ENCODE data around the gene ZNF197. TPM values are rescaled to one million over a fixed set of nuclear protein-coding genes. Genes with fewer than 3 reads are reported as not detected.
A peak's percentile ranks its signal among the peaks of the same experiment; 100 is the strongest.
"Not testable (repeated sequence)": the region's sequence is repeated elsewhere in the genome, so short reads cannot be mapped to it uniquely, and the experiment has no call there.

The ZNF197 gene
- polyA plus RNA-seq, 1 donor from 2014 or later = 5.9 TPM

- Mint-ChIP-seq H3K36me3 (peaks cover 29% of the 10 kb centered on the region), H3K9me3 (peaks cover 12 to 47% (median 17%) of the 10 kb centered on the region in 3 donors), H3K4me3 (no peak overlapping the region), H3K4me1 (peaks cover 4 to 8% (median 5%) of the 10 kb centered on the region in 3 donors), H3K27me3 (no peaks in the 10 kb centered on the region), H3K27ac (no peak overlapping the region)
These were observed 18.2 kb downstream of the ZNF197 start for GRCh38 chr3:44643024-44643423.

DNA sequence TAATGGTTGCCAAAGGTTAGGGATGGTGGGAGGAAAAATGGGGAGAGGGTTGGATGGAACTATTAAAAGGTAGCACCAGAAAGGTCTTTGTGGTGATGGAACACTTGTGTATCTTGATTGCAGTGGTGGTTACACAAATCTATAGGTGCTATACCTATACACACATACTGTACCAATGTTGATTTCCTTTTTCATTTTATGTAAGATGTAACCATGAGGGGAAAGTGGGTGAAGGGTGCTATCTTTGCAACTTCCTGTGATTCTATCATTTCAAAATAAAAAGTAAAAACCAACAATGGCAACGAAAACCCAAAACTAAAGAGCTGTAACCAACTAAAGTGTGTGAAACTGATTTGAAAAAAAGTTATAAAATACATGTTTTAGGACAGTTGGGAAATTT lies 22.9 kb downstream of the ZNF197 start:
- Mint-ChIP-seq H3K36me3 (peaks cover 15% of the 10 kb centered on the region), H3K4me1 (peaks cover 16% of the 10 kb centered on the region in 3 donors), H3K9me3 (peaks cover 5 to 24% (median 5%) of the 10 kb centered on the region in 3 donors), H3K27me3 (no peaks in the 10 kb centered on the region), H3K4me3 (peak overlapping the region; percentile 92 to 97 (median 96)), H3K27ac (peak overlapping the region in 2 of 3 donors; percentile 83 to 90)

GRCh38 chr3:44648564-44649229 lies 23.9 kb downstream of the ZNF197 start, which contains the start of gene ZNF35:
Gene ZNF35 (plus strand): TSS chr3:44648732. CDS start chr3:44651068, 2,336 bp downstream.
- peak within 1 kb of the TSS; percentile 92 to 97 (median 96) for H3K4me3 Mint-ChIP-seq
- H3K36me3 Mint-ChIP-seq = peaks cover 18% of the 10 kb centered on the region
- peak within 1 kb of the TSS; percentile 5 to 90 (median 83) for H3K27ac Mint-ChIP-seq
- H3K27me3 Mint-ChIP-seq = no peaks in the 10 kb centered on the region
- H3K4me1 Mint-ChIP-seq = peaks cover 16% of the 10 kb centered on the region in 3 donors
- peaks cover 2 to 20% (median 3%) of the 10 kb centered on the region in 3 donors for H3K9me3 Mint-ChIP-seq

- Mint-ChIP-seq H3K27ac (no peak overlapping the region), H3K36me3 (peaks cover 22% of the 10 kb centered on the region), H3K9me3 (peaks cover 2 to 26% (median 3%) of the 10 kb centered on the region in 3 donors), H3K4me3 (peak overlapping the region in 1 of 4 donors; percentile 97), H3K27me3 (no peaks in the 10 kb centered on the region), H3K4me1 (peaks cover 16 to 18% (median 16%) of the 10 kb centered on the region in 3 donors)
These were observed 24.9 kb downstream of the ZNF197 start for GRCh38 chr3:44649709-44650108.

GRCh38 chr3:44654039-44654438 lies 29.2 kb downstream of the ZNF197 start:
- H3K36me3 Mint-ChIP-seq = peaks cover 39% of the 10 kb centered on the region
- peaks cover 4 to 9% (median 5%) of the 10 kb centered on the region in 3 donors for H3K4me1 Mint-ChIP-seq
- no peak overlapping the region for H3K4me3 Mint-ChIP-seq
- no peaks in the 10 kb centered on the region for H3K27me3 Mint-ChIP-seq
- no peak overlapping the region for H3K27ac Mint-ChIP-seq
- peaks cover 9 to 38% (median 14%) of the 10 kb centered on the region in 3 donors for H3K9me3 Mint-ChIP-seq

- Mint-ChIP-seq H3K36me3 (peaks cover 45% of the 10 kb centered on the region), H3K27me3 (no peaks in the 10 kb centered on the region), H3K4me3 (no peak overlapping the region), H3K9me3 (peaks cover 13 to 56% (median 27%) of the 10 kb centered on the region in 3 donors), H3K27ac (no peak overlapping the region), H3K4me1 (peaks cover 0 to 2% (median 0%) of the 10 kb centered on the region in 3 donors)
These were observed 34.2 kb downstream of the ZNF197 start for GRCh38 chr3:44659015-44659414.

DNA sequence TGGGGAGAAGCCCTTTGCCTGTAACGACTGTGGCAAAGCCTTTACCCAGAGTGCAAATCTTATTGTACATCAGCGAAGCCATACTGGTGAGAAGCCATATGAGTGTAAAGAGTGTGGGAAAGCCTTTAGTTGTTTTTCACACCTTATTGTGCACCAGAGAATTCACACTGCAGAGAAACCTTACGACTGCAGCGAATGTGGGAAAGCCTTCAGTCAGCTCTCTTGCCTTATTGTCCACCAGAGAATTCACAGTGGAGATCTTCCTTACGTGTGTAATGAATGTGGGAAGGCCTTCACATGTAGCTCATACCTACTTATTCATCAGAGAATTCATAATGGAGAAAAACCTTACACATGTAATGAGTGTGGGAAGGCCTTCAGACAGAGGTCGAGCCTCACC lies 34.6 kb downstream of the ZNF197 start:
- H3K9me3 Mint-ChIP-seq = peaks cover 14 to 52% (median 27%) of the 10 kb centered on the region in 3 donors
- no peaks in the 10 kb centered on the region for H3K27me3 Mint-ChIP-seq
- H3K36me3 Mint-ChIP-seq = peaks cover 41% of the 10 kb centered on the region
- H3K4me3 Mint-ChIP-seq = no peak overlapping the region
- no peak overlapping the region for H3K27ac Mint-ChIP-seq
- H3K4me1 Mint-ChIP-seq = peaks cover 0 to 2% (median 0%) of the 10 kb centered on the region in 3 donors

DNA sequence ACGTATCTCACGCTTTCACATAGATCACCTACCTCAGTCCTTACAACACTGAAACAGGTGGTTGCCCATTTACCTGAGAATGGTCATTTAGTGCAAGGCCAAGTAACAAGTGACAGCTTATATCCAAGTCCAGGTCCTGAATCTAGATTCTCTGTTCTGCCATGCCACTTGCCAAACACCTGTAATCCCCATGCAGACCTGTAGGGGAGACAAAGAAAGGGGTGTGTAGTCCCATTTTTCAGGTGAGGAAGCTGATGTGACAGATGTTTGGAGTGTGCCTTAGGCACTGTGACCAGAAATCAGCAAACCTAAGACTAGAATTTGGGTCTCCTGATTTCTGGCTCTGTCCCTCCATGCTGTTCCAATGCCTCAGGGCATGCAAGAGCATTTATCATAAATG lies 36.4 kb downstream of the ZNF197 start:
- H3K4me1 Mint-ChIP-seq = peaks cover 0 to 2% (median 0%) of the 10 kb centered on the region in 3 donors
- H3K36me3 Mint-ChIP-seq = peaks cover 46% of the 10 kb centered on the region
- no peak overlapping the region for H3K27ac Mint-ChIP-seq
- no peaks in the 10 kb centered on the region for H3K27me3 Mint-ChIP-seq
- no peak overlapping the region for H3K4me3 Mint-ChIP-seq
- H3K9me3 Mint-ChIP-seq = peaks cover 11 to 56% (median 32%) of the 10 kb centered on the region in 3 donors

DNA sequence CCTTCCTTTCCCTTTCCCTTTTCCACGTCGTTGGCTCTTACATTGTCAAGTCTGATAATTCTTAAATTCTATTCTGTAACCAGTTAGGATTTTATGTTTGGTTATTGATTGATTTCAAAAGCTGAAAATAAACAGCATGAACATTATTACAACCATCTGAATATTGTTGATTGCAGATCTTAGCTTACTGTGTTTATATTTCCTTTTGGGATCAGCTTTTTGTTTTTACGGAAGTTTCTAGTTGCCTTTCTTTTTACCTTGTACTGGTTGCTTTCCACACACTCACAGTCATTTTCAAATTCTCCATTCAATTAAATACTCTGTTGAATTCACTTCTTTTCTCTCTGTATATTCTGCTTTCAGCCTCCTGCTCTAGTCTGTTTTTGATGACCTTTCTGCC lies 40.3 kb downstream of the ZNF197 start:
- H3K27me3 Mint-ChIP-seq = no peaks in the 10 kb centered on the region
- H3K4me1 Mint-ChIP-seq = no peaks in the 10 kb centered on the region
- peak overlapping the region in 1 of 3 donors; percentile 74 for H3K27ac Mint-ChIP-seq
- H3K36me3 Mint-ChIP-seq = peaks cover 20% of the 10 kb centered on the region
- H3K4me3 Mint-ChIP-seq = no peak overlapping the region
- H3K9me3 Mint-ChIP-seq = peaks cover 2 to 28% (median 15%) of the 10 kb centered on the region in 3 donors

GRCh38 chr3:44666346-44666745 lies 41.5 kb downstream of the ZNF197 start:
- Mint-ChIP-seq H3K4me1 (no peaks in the 10 kb centered on the region), H3K9me3 (peaks cover 2 to 21% (median 9%) of the 10 kb centered on the region in 3 donors), H3K36me3 (peaks cover 11% of the 10 kb centered on the region), H3K27me3 (no peaks in the 10 kb centered on the region), H3K27ac (no peak overlapping the region), H3K4me3 (no peak overlapping the region)

GRCh38 chr3:44669760-44670159 lies 44.9 kb downstream of the ZNF197 start:
- Mint-ChIP-seq H3K27ac (no peak overlapping the region), H3K9me3 (peaks cover 3 to 25% (median 25%) of the 10 kb centered on the region in 3 donors), H3K4me3 (no peak overlapping the region), H3K27me3 (no peaks in the 10 kb centered on the region), H3K4me1 (no peaks in the 10 kb centered on the region), H3K36me3 (peaks cover 8% of the 10 kb centered on the region)

GRCh38 chr3:44673466-44673865 lies 48.6 kb downstream of the ZNF197 start:
- H3K36me3 Mint-ChIP-seq, H3K27me3 Mint-ChIP-seq, H3K4me3 Mint-ChIP-seq, H3K4me1 Mint-ChIP-seq, H3K27ac Mint-ChIP-seq: not testable (repeated sequence)
- peaks cover 5 to 22% (median 15%) of the 10 kb centered on the region in 3 donors for H3K9me3 Mint-ChIP-seq

- Mint-ChIP-seq H3K9me3 (peaks cover 5 to 22% (median 15%) of the 10 kb centered on the region in 3 donors), H3K27me3 (no peaks in the 10 kb centered on the region), H3K27ac (no peak overlapping the region), H3K4me3 (no peak overlapping the region), H3K36me3 (peaks cover 1% of the 10 kb centered on the region), H3K4me1 (no peaks in the 10 kb centered on the region)
These were observed 49.4 kb downstream of the ZNF197 start for GRCh38 chr3:44674211-44674610.

DNA sequence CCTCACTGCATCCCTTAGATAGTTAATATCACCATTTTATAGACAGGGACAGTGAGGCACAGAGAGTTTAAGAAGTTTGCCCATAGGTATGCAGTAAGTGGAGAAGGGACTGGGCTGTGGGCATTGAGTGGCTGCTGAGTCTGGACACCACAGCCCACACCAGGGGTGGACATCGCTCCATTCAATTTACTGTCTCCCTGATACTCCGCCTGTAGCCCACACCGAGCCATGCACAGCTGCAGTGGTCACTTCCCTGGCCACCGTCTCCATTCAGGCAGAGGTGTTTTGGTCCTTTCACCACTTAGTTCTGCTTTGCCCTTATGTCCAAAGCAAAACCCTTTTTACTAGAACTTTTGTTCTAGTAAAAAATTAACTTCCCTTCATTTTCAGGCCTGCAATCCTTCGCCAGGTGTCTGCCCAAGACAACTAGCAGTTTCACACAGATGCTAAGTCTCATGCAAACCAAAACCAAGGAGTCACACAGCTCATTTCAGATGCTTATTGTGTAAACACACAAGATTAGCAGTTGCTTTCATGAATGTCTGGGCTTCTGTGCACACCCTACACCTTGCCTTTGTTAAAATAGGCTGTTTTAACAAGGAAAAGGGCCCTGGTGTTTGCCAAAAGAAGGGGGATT lies 53.8 kb downstream of the ZNF197 start:
- Mint-ChIP-seq H3K9me3 (peaks cover 11 to 22% (median 17%) of the 10 kb centered on the region in 3 donors), H3K27ac (no peak overlapping the region), H3K27me3 (no peaks in the 10 kb centered on the region), H3K4me3 (peak overlapping the region in 1 of 4 donors; percentile 47), H3K36me3 (peaks cover 6% of the 10 kb centered on the region), H3K4me1 (no peaks in the 10 kb centered on the region)

GRCh38 chr3:44680921-44681455 lies 56.2 kb downstream of the ZNF197 start:
- Mint-ChIP-seq H3K4me3 (no peak overlapping the region), H3K27me3 (no peaks in the 10 kb centered on the region), H3K9me3 (peaks cover 8 to 17% (median 13%) of the 10 kb centered on the region in 3 donors), H3K36me3 (peaks cover 6% of the 10 kb centered on the region), H3K27ac (no peak overlapping the region), H3K4me1 (peaks cover 6 to 13% (median 8%) of the 10 kb centered on the region in 3 donors)
